Calu3 (cell line): Measurements from ENCODE around the gene CCT4. TPM values are rescaled to one million over a fixed set of nuclear protein-coding genes. Genes with fewer than 3 reads are reported as not detected.
A peak's percentile ranks its signal among the peaks of the same experiment; 100 is the strongest.
"Not testable (repeated sequence)": the region's sequence is repeated elsewhere in the genome, so short reads cannot be mapped to it uniquely, and the experiment has no call there.

Source experiments
- BruUV-seq: library from RNA; stranded (reverse); fragments of 400-500 nt; replicated peaks from 2 replicates; lab custom pipeline; 2021; lab: Mats Ljungman, UMichigan
- CTCF ChIA-PET: fragments of 300-600 bp; sonication (Branson Sonifier 250); formaldehyde crosslinking; loops from one replicate; lab custom pipeline; 2022; ENCODE audit warnings: antibody characterized with exemption; lab: Charles Lee
- DNase-seq: peaks from one replicate; pipeline ENCODE4 v3.0.0; 2022
- H3K27ac Mint-ChIP-seq: one replicate; pipeline ENCODE4 v1.8.0; 2022; ENCODE audit warnings: mixed read lengths; ENCODE audit not compliant: unreplicated experiment
- H3K27me3 Mint-ChIP-seq: one replicate; pipeline ENCODE4 v1.8.0; 2022; ENCODE audit warnings: mixed read lengths; ENCODE audit not compliant: unreplicated experiment
- H3K36me3 Mint-ChIP-seq: one replicate; pipeline ENCODE4 v1.8.0; 2022; ENCODE audit warnings: mild to moderate bottlenecking, moderate library complexity, mixed read lengths; ENCODE audit not compliant: insufficient read depth, unreplicated experiment
- H3K4me1 Mint-ChIP-seq: one replicate; pipeline ENCODE4 v1.8.0; 2022; ENCODE audit warnings: mild to moderate bottlenecking, low read depth, mixed read lengths; ENCODE audit not compliant: unreplicated experiment
- H3K4me3 Mint-ChIP-seq: one replicate; pipeline ENCODE4 v1.8.0; 2022; ENCODE audit warnings: mild to moderate bottlenecking, low read depth, moderate library complexity, mixed read lengths; ENCODE audit not compliant: unreplicated experiment
- H3K9me3 Mint-ChIP-seq: one replicate; pipeline ENCODE4 v1.8.0; 2022; ENCODE audit warnings: low read depth, mixed read lengths; ENCODE audit not compliant: unreplicated experiment
- intact Hi-C: fragments of 100-400 bp; cut with micrococcal nuclease; formaldehyde crosslinking; loops from one replicate; pipeline ENCODE4 v1.10.0; 2022; ENCODE audit not compliant: unreplicated experiment
- total RNA-seq: library from RNA; stranded (reverse); gene quantifications from 2 replicates; pipeline ENCODE4 v1.2.3, GENCODE V29; 2022
- TF ChIP-seq, protein P1 (sequence below): fragments of 200-600 bp; IDR thresholded peaks from one replicate; pipeline ENCODE4 v1.8.0; 2022; ENCODE audit warnings: antibody characterized with exemption; ENCODE audit not compliant: unreplicated experiment

CCT4 gene
- total RNA-seq, 1 experiment from 2014 or later: 236 TPM

DNA sequence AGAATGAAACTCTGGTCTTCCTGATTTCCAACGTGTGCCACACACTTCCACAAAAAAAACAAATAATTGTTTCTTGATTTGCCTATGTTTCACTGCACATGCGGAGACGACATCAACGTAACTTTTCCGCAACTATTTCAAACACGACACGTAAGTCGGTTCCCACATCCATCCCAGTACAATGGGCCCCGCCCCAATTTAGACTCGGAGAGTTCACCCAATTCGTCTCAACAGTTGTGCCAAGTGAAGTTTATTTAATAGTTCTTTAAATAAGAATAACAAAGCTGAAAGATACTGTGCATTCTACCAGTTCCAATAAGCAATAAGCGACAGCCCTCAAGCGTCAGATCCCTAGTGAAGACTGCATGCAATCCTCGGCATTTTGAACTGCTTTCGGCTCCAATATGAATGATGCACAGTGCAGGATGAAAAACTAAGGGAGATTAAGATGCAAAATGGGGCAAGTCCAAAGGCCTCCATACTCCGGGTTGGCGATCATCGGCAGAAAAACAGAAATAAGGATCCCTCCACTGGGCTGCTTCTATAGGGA lies 664 bp downstream of the CCT4 start:
- BruUV-seq: TSS peak; percentile 81
- DNase-seq: peak; percentile 11
- H3K27ac Mint-ChIP-seq: peak overlapping the region; percentile 100
- H3K4me3 Mint-ChIP-seq: peak overlapping the region; percentile 82
- TF ChIP-seq, protein P1, sequence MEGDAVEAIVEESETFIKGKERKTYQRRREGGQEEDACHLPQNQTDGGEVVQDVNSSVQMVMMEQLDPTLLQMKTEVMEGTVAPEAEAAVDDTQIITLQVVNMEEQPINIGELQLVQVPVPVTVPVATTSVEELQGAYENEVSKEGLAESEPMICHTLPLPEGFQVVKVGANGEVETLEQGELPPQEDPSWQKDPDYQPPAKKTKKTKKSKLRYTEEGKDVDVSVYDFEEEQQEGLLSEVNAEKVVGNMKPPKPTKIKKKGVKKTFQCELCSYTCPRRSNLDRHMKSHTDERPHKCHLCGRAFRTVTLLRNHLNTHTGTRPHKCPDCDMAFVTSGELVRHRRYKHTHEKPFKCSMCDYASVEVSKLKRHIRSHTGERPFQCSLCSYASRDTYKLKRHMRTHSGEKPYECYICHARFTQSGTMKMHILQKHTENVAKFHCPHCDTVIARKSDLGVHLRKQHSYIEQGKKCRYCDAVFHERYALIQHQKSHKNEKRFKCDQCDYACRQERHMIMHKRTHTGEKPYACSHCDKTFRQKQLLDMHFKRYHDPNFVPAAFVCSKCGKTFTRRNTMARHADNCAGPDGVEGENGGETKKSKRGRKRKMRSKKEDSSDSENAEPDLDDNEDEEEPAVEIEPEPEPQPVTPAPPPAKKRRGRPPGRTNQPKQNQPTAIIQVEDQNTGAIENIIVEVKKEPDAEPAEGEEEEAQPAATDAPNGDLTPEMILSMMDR: no peak
- H3K36me3 Mint-ChIP-seq: peaks cover 66% of the 10 kb centered on the region
- no peaks in the 10 kb centered on the region for H3K4me1 Mint-ChIP-seq
- CTCF ChIA-PET: no interaction called here
- intact Hi-C loops: no loop called here
- no peaks in the 10 kb centered on the region for H3K9me3 Mint-ChIP-seq
- H3K27me3 Mint-ChIP-seq: no peaks in the 10 kb centered on the region

DNA sequence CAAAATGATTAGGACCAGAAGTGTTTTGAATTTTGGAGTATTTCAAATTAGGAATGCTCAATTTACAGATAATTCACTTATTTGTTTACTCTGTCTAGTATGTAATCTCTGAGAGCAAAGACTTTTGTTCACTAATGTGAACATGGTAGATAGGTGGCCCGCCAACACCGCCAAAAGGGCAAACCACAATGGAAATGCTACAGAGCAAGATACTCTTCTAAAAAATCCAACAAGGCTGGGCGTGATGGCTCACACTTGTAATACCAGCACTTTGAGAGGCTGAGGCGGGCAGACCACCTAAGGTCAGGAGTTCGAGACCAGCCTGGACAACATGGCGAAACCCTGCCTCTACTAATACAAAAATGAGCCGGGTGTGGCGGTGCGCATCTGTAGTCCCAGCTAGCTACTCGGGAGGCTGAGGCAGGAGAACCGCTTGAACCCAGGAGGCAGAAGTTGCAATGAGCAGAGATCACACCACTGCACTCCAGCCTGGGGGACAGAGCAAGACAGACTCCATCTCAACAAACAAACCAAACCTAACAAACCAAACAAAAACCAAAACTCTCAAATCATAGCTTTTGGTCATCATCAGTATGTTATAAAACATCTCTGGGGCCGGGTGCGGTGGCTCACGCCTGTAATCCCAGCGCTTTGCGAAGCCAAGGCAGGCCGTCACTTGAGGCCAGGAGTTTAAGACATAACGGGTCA lies 2.4 kb downstream of the CCT4 start:
- H3K36me3 Mint-ChIP-seq: peaks cover 77% of the 10 kb centered on the region

DNA sequence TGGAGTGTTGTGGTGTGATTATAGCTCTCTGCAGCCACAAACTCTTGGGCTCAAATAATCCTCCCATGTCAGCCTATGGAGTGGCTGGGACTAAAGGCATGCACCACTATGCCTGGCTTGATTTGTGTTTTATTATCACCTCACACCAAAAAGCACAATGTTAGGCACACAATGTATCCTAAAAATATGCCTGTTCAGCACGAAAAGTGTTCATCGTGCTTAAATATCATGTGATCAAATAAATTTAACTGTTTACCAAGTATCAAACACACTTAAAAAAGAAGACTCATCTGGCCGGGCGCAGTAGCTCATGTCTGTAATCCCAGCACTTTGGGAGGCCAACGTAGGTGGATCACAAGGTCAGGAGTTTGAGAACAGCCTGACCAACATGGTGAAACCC lies 5.6 kb downstream of the CCT4 start:
- Mint-ChIP-seq H3K4me1 (no peaks in the 10 kb centered on the region), H3K9me3 (no peaks in the 10 kb centered on the region), H3K27ac (no peak overlapping the region), H3K27me3 (no peaks in the 10 kb centered on the region), H3K4me3 (no peak overlapping the region), H3K36me3 (peaks cover 84% of the 10 kb centered on the region)
- no peak for DNase-seq
- no TSS peak for BruUV-seq
- TF ChIP-seq, protein P1: no peak
- intact Hi-C loops: no loop called here
- CTCF ChIA-PET: no interaction called here

More for the DNA sequence above, 2.4 kb downstream of the CCT4 start:
- TF ChIP-seq, protein P1: no peak
- DNase-seq: no peak
- Mint-ChIP-seq H3K27ac (peak overlapping the region; percentile 100), H3K9me3 (no peaks in the 10 kb centered on the region), H3K27me3 (no peaks in the 10 kb centered on the region), H3K4me3 (peak overlapping the region; percentile 82), H3K4me1 (no peaks in the 10 kb centered on the region)
- CTCF ChIA-PET: interaction anchor here (0.6 kb wide), 1 partner anchor 11 kb away, joined by 6 read pairs; no protein-coding TSS in a partner anchor
- intact Hi-C loops: no loop called here
- BruUV-seq: no TSS peak

DNA sequence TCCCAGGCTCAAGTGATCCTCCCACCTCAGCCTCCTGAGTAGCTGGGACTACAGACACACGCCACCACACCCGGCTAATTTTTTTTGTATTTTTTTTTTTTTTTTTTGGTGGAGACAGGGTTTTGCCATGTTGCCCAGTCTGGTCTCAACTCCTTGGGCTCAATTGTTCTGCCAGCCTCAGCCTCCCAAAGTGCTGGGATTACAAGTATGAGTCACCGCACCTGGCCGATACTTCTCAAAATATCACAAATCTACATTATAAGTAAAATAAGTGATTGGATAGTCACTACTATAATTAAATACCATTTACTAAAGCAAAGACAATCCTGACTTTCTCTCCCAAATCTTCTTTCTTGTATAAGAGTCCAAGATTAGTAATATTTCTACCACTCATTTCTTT lies 9.1 kb downstream of the CCT4 start:
- H3K27me3 Mint-ChIP-seq, H3K4me1 Mint-ChIP-seq, BruUV-seq, H3K4me3 Mint-ChIP-seq, DNase-seq, intact Hi-C loops, CTCF ChIA-PET, H3K27ac Mint-ChIP-seq, H3K9me3 Mint-ChIP-seq: not testable (repeated sequence)
- H3K36me3 Mint-ChIP-seq: peaks cover 84% of the 10 kb centered on the region

DNA sequence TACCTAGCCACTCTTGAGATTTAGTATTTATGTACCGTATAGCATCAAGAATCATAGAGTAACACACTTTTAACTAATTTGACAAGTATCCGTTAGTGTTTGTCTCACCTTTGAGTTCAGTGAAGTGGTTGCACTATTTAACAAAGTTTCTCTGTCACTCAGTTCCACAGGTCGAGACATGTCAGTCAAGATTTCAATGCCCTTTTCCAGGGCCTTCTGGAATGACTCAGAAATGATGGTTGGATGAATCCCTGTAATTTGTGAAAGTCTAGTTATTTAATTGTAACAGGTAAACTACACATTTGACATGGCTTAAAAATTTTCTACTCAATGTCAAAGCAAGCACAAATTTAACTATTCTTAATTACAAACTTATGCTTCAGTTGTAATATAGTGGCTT lies 9.7 kb downstream of the CCT4 start:
- TF ChIP-seq, protein P1: no peak
- CTCF ChIA-PET: no interaction called here
- BruUV-seq: no TSS peak
- no peak for DNase-seq
- Mint-ChIP-seq H3K4me1 (no peaks in the 10 kb centered on the region), H3K27ac (no peak overlapping the region), H3K9me3 (no peaks in the 10 kb centered on the region), H3K27me3 (no peaks in the 10 kb centered on the region), H3K4me3 (no peak overlapping the region), H3K36me3 (peaks cover 84% of the 10 kb centered on the region)
- intact Hi-C loops: no loop called here
